K562 (cell line): Measurements from ENCODE around the gene LONRF2. TPM values are rescaled to one million over a fixed set of nuclear protein-coding genes. Genes with fewer than 3 reads are reported as not detected.

Source experiments
- CCNT2 ChIP-seq: IDR thresholded peaks from 2 replicates; pipeline ENCODE4 v1.6.1; 2011; ENCODE audit warnings: borderline replicate concordance, low read depth, mild to moderate bottlenecking, moderate library complexity, mixed read lengths, low read length; ENCODE audit not compliant: insufficient read length; ENCODE audit errors: extremely low read depth
- FIP1L1 ChIP-seq: fragments of 200-400 bp; formaldehyde crosslinking; IDR thresholded peaks from 2 replicates; pipeline ENCODE4 v1.6.1; 2018; ENCODE audit warnings: mild to moderate bottlenecking, low read depth, low read length; ENCODE audit not compliant: poor library complexity, severe bottlenecking
- FOXK1 ChIP-seq: sonication (generic); formaldehyde crosslinking; IDR thresholded peaks from 2 replicates; pipeline ENCODE4 v1.8.0; 2022; ENCODE audit warnings: missing genetic modification reagents, mild to moderate bottlenecking, borderline replicate concordance
- HDAC2 ChIP-seq: fragments of 450-650 bp; IDR thresholded peaks from 2 replicates; pipeline ENCODE4 v1.6.1; 2016; ENCODE audit warnings: mild to moderate bottlenecking
- HMGN3 ChIP-seq: IDR thresholded peaks from 2 replicates; pipeline ENCODE4 v1.6.1; 2011; ENCODE audit warnings: borderline replicate concordance, low read depth, mild to moderate bottlenecking, mixed read lengths, low read length; ENCODE audit not compliant: insufficient read length; ENCODE audit errors: extremely low read depth
- MCM5 ChIP-seq: fragments of 450-650 bp; IDR thresholded peaks from 2 replicates; pipeline ENCODE4 v1.6.1; 2016; ENCODE audit warnings: low read depth
- NCOA1 ChIP-seq: fragments of 450-650 bp; IDR thresholded peaks from 2 replicates; pipeline ENCODE4 v1.6.1; 2016; ENCODE audit warnings: low read depth
- NEUROD1 ChIP-seq: fragments of 150-350 bp; IDR thresholded peaks from 2 replicates; pipeline ENCODE4 v1.6.1; 2014; ENCODE audit warnings: borderline replicate concordance, low read length, low read depth; ENCODE audit not compliant: partially characterized antibody
- OTX1 ChIP-seq: fragments of 450-650 bp; formaldehyde crosslinking; IDR thresholded peaks from 2 replicates; pipeline ENCODE4 v1.4.0; 2022; ENCODE audit warnings: mild to moderate bottlenecking
- POU5F1 ChIP-seq: fragments of 150-350 bp; IDR thresholded peaks from 2 replicates; pipeline ENCODE4 v1.6.1; 2014; ENCODE audit warnings: borderline replicate concordance, low read length, low read depth, mild to moderate bottlenecking; ENCODE audit not compliant: partially characterized antibody
- PTTG1 ChIP-seq: fragments of 450-650 bp; IDR thresholded peaks from 2 replicates; pipeline ENCODE4 v1.6.1; 2016; ENCODE audit warnings: low read depth, mild to moderate bottlenecking, missing genetic modification characterization, missing compliant biosample characterization
- RBFOX2 ChIP-seq: fragments of 200-400 bp; formaldehyde crosslinking; IDR thresholded peaks from 2 replicates; pipeline ENCODE4 v1.6.1; 2017; ENCODE audit warnings: low read depth, mild to moderate bottlenecking, low read length, moderate library complexity
- SMAD2 ChIP-seq: fragments of 150-350 bp; IDR thresholded peaks from 2 replicates; pipeline ENCODE4 v1.6.1; 2014; ENCODE audit warnings: low read depth, mild to moderate bottlenecking, low read length
- SRSF9 ChIP-seq: fragments of 200-400 bp; formaldehyde crosslinking; IDR thresholded peaks from 2 replicates; pipeline ENCODE4 v1.6.1; 2017; ENCODE audit warnings: low read depth, low read length, borderline replicate concordance
- TFAM ChIP-seq: fragments of 250-450 bp; sonication (Bioruptor Pico); conservative IDR thresholded peaks from 2 replicates; pipeline ENCODE4 v1.5.0; 2021; ENCODE audit warnings: mild to moderate bottlenecking, moderate library complexity
- WHSC1 ChIP-seq: IDR thresholded peaks from one replicate; pipeline ENCODE4 v1.6.1; 2012; ENCODE audit warnings: low read length, control low read depth, inconsistent platforms
- XRCC4 ChIP-seq: IDR thresholded peaks from one replicate; pipeline ENCODE4 v1.6.1; 2011; ENCODE audit not compliant: insufficient read depth, insufficient read length; ENCODE audit errors: extremely low read depth
- ZEB2 ChIP-seq: fragments of 450-650 bp; IDR thresholded peaks from 2 replicates; pipeline ENCODE4 v1.6.1; 2016
- ZNF253 ChIP-seq: fragments of 250-450 bp; sonication (Bioruptor Pico); conservative IDR thresholded peaks from 2 replicates; pipeline ENCODE4 v1.6.1; 2021; ENCODE audit warnings: mild to moderate bottlenecking
- ZNF785 ChIP-seq: fragments of 250-450 bp; sonication (Bioruptor Pico); IDR thresholded peaks from 2 replicates; pipeline ENCODE4 v1.4.0; 2020; ENCODE audit warnings: mild to moderate bottlenecking
- polyA plus RNA-seq, 8 experiments: library from polyadenylated mRNA; depleted of rRNA in 4 of 8; stranded (reverse) in 5 of 8; unstranded in 3 of 8; fragments of >200 nt; fragmentation: Nextera tagmentation in 2 of 8; fragmentation: Illumina TruSeq in 1 of 8; extraction: Ambion mirVana in 2 of 8; extraction: Trizol in 1 of 8; gene quantifications; 2 replicates each; pipeline versions ENCODE4 v1.2.1 to v1.2.3, GENCODE V29; 2011 to 2014; ENCODE audit warnings: inconsistent platforms in 1 of 8, missing spikeins in 1 of 8
- total RNA-seq, 7 experiments: library from RNA; depleted of rRNA in 6 of 7; stranded (reverse); fragments of >200 nt in 6 of 7; fragmentation: Illumina TruSeq in 2 of 7; extraction: Trizol in 2 of 7; gene quantifications; 2 replicates each; pipeline versions ENCODE4 v1.2.1 to v1.2.3, GENCODE V29; 2011 to 2021; ENCODE audit warnings: low replicate concordance in 1 of 7
- TF ChIP-seq, protein P1 (sequence below): fragments of 450-650 bp; IDR thresholded peaks from 2 replicates; pipeline ENCODE4 v1.7.1; 2018; ENCODE audit warnings: mild to moderate bottlenecking, low read depth; ENCODE audit not compliant: partially characterized antibody
- TF ChIP-seq, protein P2 (sequence below): fragments of 450-650 bp; formaldehyde crosslinking; IDR thresholded peaks from 2 replicates; pipeline ENCODE4 v1.4.0; 2020; ENCODE audit warnings: mild to moderate bottlenecking, mixed read lengths
- TF ChIP-seq, protein P3 (sequence below): sonication (generic); IDR thresholded peaks from 2 replicates; pipeline ENCODE4 v1.6.1; 2016
- TF ChIP-seq, protein P4 (sequence below), 2 experiments: fragments of 450-650 bp in 1 of 2; sonication (generic) in 1 of 2; formaldehyde crosslinking; conservative IDR thresholded peaks; 2 replicates each; pipeline versions ENCODE4 v1.4.0 to v1.8.1; 2020 to 2022; ENCODE audit warnings: mild to moderate bottlenecking in 1 of 2, missing genetic modification reagents in 1 of 2

LONRF2 gene
- total and polyA plus RNA-seq, 9 of the 15 experiments (the other 6 are each of a cell fraction or from before 2014, with no cell fraction given) = 0.35 to 5.0 (median 2.7) TPM

DNA sequence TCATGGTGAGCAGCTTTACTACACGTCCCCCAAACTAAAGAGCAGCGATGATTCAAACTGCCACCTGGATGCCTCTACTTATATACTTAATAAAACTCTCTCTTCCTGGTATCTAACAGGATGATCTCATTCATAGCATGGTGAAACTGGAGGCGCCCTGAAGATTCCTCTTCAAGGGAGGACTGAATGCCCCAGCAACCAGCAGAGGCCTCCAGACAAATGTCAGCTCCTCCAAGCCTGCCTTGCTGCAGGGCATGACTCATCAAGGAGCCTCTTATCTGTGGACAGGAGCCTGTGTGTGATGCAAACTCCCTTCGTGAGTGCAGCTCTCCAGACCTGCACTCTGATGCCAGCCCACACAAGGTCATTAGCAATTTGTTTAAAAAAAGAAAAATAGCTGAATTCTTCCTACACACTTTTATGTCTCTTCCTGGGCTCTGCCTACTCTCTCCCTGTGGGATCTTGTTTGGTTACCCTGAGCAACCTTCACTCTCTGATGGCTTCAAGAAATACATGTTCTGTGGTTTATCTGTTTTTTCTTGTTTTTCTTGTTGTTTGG is 30.2 kb downstream of the LONRF2 start (continued):
- TF ChIP-seq XRCC4 (no peak), SMAD2 (no peak), HDAC2 (peak; percentile 86), ZNF253 (no peak), POU5F1 (no peak), SRSF9 (no peak), CCNT2 (peak; percentile 44), WHSC1 (no peak), NCOA1 (peak; percentile 47; the same call in 1 of the 2 replicates), NEUROD1 (peak; percentile 96), TFAM (no peak), ZEB2 (peak; percentile 93; the same call in 1 of the 2 replicates), FIP1L1 (no peak), RBFOX2 (no peak), ZNF785 (CRISPR knock-in tag) (no peak), PTTG1 (tag) (no peak; the same call in 1 of the 2 replicates), HMGN3 (no peak), MCM5 (no peak), OTX1 (CRISPR knock-in tag) (no peak), FOXK1 (CRISPR knock-in tag) (no peak)
- TF ChIP-seq, protein P1, sequence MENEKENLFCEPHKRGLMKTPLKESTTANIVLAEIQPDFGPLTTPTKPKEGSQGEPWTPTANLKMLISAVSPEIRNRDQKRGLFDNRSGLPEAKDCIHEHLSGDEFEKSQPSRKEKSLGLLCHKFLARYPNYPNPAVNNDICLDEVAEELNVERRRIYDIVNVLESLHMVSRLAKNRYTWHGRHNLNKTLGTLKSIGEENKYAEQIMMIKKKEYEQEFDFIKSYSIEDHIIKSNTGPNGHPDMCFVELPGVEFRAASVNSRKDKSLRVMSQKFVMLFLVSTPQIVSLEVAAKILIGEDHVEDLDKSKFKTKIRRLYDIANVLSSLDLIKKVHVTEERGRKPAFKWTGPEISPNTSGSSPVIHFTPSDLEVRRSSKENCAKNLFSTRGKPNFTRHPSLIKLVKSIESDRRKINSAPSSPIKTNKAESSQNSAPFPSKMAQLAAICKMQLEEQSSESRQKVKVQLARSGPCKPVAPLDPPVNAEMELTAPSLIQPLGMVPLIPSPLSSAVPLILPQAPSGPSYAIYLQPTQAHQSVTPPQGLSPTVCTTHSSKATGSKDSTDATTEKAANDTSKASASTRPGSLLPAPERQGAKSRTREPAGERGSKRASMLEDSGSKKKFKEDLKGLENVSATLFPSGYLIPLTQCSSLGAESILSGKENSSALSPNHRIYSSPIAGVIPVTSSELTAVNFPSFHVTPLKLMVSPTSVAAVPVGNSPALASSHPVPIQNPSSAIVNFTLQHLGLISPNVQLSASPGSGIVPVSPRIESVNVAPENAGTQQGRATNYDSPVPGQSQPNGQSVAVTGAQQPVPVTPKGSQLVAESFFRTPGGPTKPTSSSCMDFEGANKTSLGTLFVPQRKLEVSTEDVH = peak; percentile 21
- TF ChIP-seq, protein P2, sequence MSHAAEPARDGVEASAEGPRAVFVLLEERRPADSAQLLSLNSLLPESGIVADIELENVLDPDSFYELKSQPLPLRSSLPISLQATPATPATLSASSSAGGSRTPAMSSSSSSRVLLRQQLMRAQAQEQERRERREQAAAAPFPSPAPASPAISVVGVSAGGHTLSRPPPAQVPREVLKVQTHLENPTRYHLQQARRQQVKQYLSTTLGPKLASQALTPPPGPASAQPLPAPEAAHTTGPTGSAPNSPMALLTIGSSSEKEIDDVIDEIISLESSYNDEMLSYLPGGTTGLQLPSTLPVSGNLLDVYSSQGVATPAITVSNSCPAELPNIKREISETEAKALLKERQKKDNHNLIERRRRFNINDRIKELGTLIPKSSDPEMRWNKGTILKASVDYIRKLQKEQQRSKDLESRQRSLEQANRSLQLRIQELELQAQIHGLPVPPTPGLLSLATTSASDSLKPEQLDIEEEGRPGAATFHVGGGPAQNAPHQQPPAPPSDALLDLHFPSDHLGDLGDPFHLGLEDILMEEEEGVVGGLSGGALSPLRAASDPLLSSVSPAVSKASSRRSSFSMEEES (CRISPR knock-in tag) = no peak
- TF ChIP-seq, protein P3, sequence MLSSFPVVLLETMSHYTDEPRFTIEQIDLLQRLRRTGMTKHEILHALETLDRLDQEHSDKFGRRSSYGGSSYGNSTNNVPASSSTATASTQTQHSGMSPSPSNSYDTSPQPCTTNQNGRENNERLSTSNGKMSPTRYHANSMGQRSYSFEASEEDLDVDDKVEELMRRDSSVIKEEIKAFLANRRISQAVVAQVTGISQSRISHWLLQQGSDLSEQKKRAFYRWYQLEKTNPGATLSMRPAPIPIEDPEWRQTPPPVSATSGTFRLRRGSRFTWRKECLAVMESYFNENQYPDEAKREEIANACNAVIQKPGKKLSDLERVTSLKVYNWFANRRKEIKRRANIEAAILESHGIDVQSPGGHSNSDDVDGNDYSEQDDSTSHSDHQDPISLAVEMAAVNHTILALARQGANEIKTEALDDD = no peak
- TF ChIP-seq, protein P4, sequence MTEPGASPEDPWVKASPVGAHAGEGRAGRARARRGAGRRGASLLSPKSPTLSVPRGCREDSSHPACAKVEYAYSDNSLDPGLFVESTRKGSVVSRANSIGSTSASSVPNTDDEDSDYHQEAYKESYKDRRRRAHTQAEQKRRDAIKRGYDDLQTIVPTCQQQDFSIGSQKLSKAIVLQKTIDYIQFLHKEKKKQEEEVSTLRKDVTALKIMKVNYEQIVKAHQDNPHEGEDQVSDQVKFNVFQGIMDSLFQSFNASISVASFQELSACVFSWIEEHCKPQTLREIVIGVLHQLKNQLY (CRISPR knock-in tag; conservative IDR thresholded peaks at IDR 0.05) = no peak
